Stimulated activated CD4-positive, alpha-beta T cell treated with anti-CD3 and anti-CD28 coated beads, Interleukin-1b, Interleukin-23, amount 100 ng/mL, for 48 hours (primary cell): ENCODE results near the gene SPTBN2.
"Not testable (repeated sequence)": the region's sequence is repeated elsewhere in the genome, so short reads cannot be mapped to it uniquely, and the experiment has no call there.

Source experiments
- DNase-seq: peaks from one replicate; pipeline ENCODE4 v3.0.0-alpha.2; 2020

SPTBN2 gene

GRCh38 chr11:66728693-66729385 is at the start of gene SPTBN2:
Gene SPTBN2, minus strand, starts transcription at chr11:66729216. Its CDS starts 7,976 bp downstream, at chr11:66721240.
- no peak for DNase-seq

GRCh38 chr11:66768818-66769217 is 39.8 kb upstream of the SPTBN2 start:
- no peak for DNase-seq

- DNase-seq = no peak
These were observed 39.1 kb upstream of the SPTBN2 start for GRCh38 chr11:66768088-66768521.

GRCh38 chr11:66767666-66768065 is 38.6 kb upstream of the SPTBN2 start:
- DNase-seq = no peak

GRCh38 chr11:66766681-66767080 is 37.7 kb upstream of the SPTBN2 start:
- no peak for DNase-seq

GRCh38 chr11:66762088-66762487 is 33.1 kb upstream of the SPTBN2 start:
- no peak for DNase-seq

GRCh38 chr11:66752148-66752547 is 23.1 kb upstream of the SPTBN2 start:
- DNase-seq = no peak

GRCh38 chr11:66749091-66749490 is 20.1 kb upstream of the SPTBN2 start:
- DNase-seq = no peak

GRCh38 chr11:66747480-66747879 is 18.5 kb upstream of the SPTBN2 start:
- DNase-seq = no peak

GRCh38 chr11:66745356-66746235 is 16.6 kb upstream of the SPTBN2 start:
- DNase-seq = peak; percentile 46

- peak; percentile 85 for DNase-seq
These were observed 15.7 kb upstream of the SPTBN2 start for GRCh38 chr11:66744485-66745355.

GRCh38 chr11:66743271-66743968 is 14.4 kb upstream of the SPTBN2 start:
- DNase-seq = no peak

- DNase-seq = no peak
These were observed 12.1 kb upstream of the SPTBN2 start for GRCh38 chr11:66741153-66741552.

GRCh38 chr11:66739983-66740382 is 11.0 kb upstream of the SPTBN2 start:
- DNase-seq = no peak

- DNase-seq = no peak
These were observed 5.2 kb upstream of the SPTBN2 start for GRCh38 chr11:66734215-66734614.

- DNase-seq = no peak
These were observed 431 bp upstream of the SPTBN2 start for GRCh38 chr11:66729447-66729846.

- no peak for DNase-seq
These were observed 851 bp downstream of the SPTBN2 start for GRCh38 chr11:66728038-66728692.

- DNase-seq = no peak
These were observed 1.6 kb downstream of the SPTBN2 start for GRCh38 chr11:66727282-66728037.

GRCh38 chr11:66725647-66726046 is 3.4 kb downstream of the SPTBN2 start:
- no peak for DNase-seq

- DNase-seq = no peak
These were observed 3.9 kb downstream of the SPTBN2 start for GRCh38 chr11:66725114-66725513.

- DNase-seq = not testable (repeated sequence)
These were observed 4.8 kb downstream of the SPTBN2 start for GRCh38 chr11:66724167-66724566.
